Adrenal gland (tissue), 12 donors: ENCODE results near the gene IGHMBP2. TPM values are rescaled to one million over a fixed set of nuclear protein-coding genes. Genes with fewer than 3 reads are reported as not detected.
A peak's percentile ranks its signal among the peaks of the same experiment; 100 is the strongest.

ENCODE experiments used
- DNase-seq, 7 donors: peaks; one replicate each; pipeline ENCODE4 v3.0.0-alpha.2; 2019 to 2020
- H3K27ac ChIP-seq, 5 donors: fragments of 200-600 bp; sonication (generic) in 4 of 5; 1 replicate in 3 of 5; 2 replicates in 2 of 5; pipeline versions ENCODE4 v1.5.1 to v1.8.0; 2016 to 2020; ENCODE audit warnings: mild to moderate bottlenecking in 1 of 5
- H3K27me3 ChIP-seq: fragments of 200-600 bp; 2 replicates; pipeline ENCODE4 v1.8.0; 2021
- H3K36me3 ChIP-seq, 2 donors: fragments of 200-600 bp; replicated peaks in 1 of 2; 1 replicate in 1 of 2; 2 replicates in 1 of 2; pipeline versions ENCODE4 v1.5.1 to v1.8.0; 2018 to 2022
- H3K4me1 ChIP-seq, 2 donors: fragments of 200-600 bp; replicated peaks in 1 of 2; 1 replicate in 1 of 2; 2 replicates in 1 of 2; pipeline versions ENCODE4 v1.5.1 to v1.8.0; 2018 to 2021
- H3K4me3 ChIP-seq, 4 donors: fragments of 200-600 bp; sonication (generic) in 3 of 4; one replicate each; pipeline ENCODE4 v1.5.1; 2016 to 2018
- H3K9me3 ChIP-seq, 3 donors: fragments of 200-600 bp; sonication (generic) in 1 of 3; replicated peaks in 1 of 3; 1 replicate in 2 of 3; 2 replicates in 1 of 3; pipeline versions ENCODE4 v1.5.1 to v1.8.0; 2016 to 2021
- POLR2A ChIP-seq, 2 donors: fragments of 450-650 bp; IDR thresholded peaks; one replicate each; pipeline ENCODE4 v1.6.1; 2017; ENCODE audit warnings: antibody characterized with exemption in 2 of 2, mild to moderate bottlenecking in 2 of 2, moderate library complexity in 1 of 2
- WGBS, 4 donors: extraction: QIAGEN DNeasy Blood & Tissue Kit in 2 of 4; methylation state at CpG; one replicate each; pipeline versions ENCODE4 v1.1.5 to v1.1.7; 2013 to 2017; 5-methylcytosine and 5-hydroxymethylcytosine counted together
- intact Hi-C, 2 donors: fragments of 100-400 bp; cut with DNase I; formaldehyde crosslinking; loops; one replicate each; pipeline versions ENCODE4 v1.14.1 to v1.15.0; 2022 to 2023
- polyA plus RNA-seq, 3 donors: library from polyadenylated mRNA; stranded (reverse); fragments of 200-250 nt in 2 of 3; fragments of 350-450 nt in 1 of 3; fragmentation: Illumina TruSeq in 1 of 3; extraction: RNeasy Lipid Tissue Mini Kit (QIAGEN cat#74804) in 1 of 3; gene quantifications; one replicate each; pipeline ENCODE4 v1.2.3, GENCODE V29; 2013 to 2014
- total RNA-seq, 9 donors: library from RNA; depleted of rRNA in 4 of 9; stranded (reverse); fragments of >200 nt in 4 of 9; fragments of 120-200 nt in 1 of 9; fragmentation: NEBNext Ultra II Directional in 1 of 9; extraction: Animal tissue kit (Norgen Biotek cat#: 25700) in 1 of 9; gene quantifications; one replicate each; pipeline versions ENCODE4 v1.1.0 to v1.2.4, GENCODE V29; 2013 to 2023
- TF ChIP-seq, protein P1 (sequence below), 6 experiments: fragments of 450-650 bp in 4 of 6; fragments of 200-600 bp in 2 of 6; sonication (generic) in 1 of 6; IDR thresholded peaks; 1 replicate in 5 of 6; 2 replicates in 1 of 6; pipeline versions ENCODE4 v1.5.1 to v1.8.0; 2016 to 2021; ENCODE audit warnings: antibody characterized with exemption in 6 of 6, mild to moderate bottlenecking in 2 of 6, moderate library complexity in 1 of 6
- donor health status: healthy with polysubstance abuse.
- donor health status: Bipolar disorder and iron deficiency.
- donor health status: DM: yes; HTN: yes; CAD: no.
- donor health status: DM: no; HTN: no; CAD: no.
- donor health status: DM: no; HTN: no; CAD: no.
- donor health status: DM: yes; HTN: yes; CAD: no.

IGHMBP2 gene
- total and polyA plus RNA-seq, 12 donors = 7.9 to 40.6 (median 16.3) TPM

DNA sequence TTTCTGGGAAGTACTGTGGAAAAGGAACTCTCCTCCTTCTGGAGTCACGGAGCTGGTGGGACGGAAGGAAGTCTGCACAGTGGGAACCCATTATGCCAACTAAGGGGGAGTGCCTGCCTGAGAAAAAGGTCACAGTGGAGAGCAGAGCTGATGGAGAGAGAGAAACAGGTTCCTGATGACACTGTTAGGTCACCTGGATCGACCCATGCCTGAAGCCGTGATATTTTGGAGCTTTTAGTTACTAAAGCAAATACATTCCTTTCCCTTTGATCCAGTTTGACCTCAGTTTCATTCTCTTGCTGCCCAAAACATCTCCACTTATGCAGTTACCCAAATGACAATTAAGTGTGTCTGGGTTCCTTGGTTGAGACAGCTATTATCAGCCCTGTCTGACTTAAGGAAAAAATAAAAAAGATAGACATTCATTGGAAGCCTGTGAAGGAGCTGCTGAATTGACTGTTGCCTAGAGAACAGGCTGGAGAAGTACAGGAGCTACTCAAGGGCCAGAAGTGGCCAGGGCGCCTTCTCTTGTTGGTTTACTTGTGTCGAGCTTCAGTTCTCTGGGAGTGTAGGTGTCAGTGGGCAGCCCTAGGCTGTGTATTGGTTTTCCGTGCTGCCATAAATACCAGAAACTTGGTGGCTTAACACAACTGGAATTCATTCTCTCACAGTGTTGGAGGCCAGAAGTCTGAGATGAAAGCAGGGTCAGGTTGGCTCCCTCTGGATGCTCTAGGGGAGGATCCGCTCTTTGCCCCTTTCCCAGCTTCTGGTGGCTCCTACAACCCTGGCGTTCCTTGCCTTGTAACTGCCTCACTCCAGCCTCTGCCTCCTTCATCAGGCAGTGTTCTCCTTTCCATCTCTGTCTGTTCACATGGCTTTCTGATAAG lies 63.4 kb downstream of the IGHMBP2 start:
- WGBS, 4 donors = 87 to 91% (median 89%) methylated on average over 9 of the region's 9 CpGs
- no peaks in the 10 kb centered on the region for H3K27me3 ChIP-seq
- H3K27ac ChIP-seq = no peak overlapping the region
- no peak overlapping the region for H3K4me3 ChIP-seq
- no peaks in the 10 kb centered on the region for H3K9me3 ChIP-seq
- H3K36me3 ChIP-seq = no peaks in the 10 kb centered on the region
- TF ChIP-seq, protein P1, sequence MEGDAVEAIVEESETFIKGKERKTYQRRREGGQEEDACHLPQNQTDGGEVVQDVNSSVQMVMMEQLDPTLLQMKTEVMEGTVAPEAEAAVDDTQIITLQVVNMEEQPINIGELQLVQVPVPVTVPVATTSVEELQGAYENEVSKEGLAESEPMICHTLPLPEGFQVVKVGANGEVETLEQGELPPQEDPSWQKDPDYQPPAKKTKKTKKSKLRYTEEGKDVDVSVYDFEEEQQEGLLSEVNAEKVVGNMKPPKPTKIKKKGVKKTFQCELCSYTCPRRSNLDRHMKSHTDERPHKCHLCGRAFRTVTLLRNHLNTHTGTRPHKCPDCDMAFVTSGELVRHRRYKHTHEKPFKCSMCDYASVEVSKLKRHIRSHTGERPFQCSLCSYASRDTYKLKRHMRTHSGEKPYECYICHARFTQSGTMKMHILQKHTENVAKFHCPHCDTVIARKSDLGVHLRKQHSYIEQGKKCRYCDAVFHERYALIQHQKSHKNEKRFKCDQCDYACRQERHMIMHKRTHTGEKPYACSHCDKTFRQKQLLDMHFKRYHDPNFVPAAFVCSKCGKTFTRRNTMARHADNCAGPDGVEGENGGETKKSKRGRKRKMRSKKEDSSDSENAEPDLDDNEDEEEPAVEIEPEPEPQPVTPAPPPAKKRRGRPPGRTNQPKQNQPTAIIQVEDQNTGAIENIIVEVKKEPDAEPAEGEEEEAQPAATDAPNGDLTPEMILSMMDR (IDR thresholded peaks at IDR 0.05) = no peak
- no peak for TF ChIP-seq POLR2A (IDR thresholded peaks at IDR 0.05)
- intact Hi-C loops = no loop called here
- DNase-seq = peak in 1 of 7 donors; percentile 1
- H3K4me1 ChIP-seq = no peaks in the 10 kb centered on the region

DNA sequence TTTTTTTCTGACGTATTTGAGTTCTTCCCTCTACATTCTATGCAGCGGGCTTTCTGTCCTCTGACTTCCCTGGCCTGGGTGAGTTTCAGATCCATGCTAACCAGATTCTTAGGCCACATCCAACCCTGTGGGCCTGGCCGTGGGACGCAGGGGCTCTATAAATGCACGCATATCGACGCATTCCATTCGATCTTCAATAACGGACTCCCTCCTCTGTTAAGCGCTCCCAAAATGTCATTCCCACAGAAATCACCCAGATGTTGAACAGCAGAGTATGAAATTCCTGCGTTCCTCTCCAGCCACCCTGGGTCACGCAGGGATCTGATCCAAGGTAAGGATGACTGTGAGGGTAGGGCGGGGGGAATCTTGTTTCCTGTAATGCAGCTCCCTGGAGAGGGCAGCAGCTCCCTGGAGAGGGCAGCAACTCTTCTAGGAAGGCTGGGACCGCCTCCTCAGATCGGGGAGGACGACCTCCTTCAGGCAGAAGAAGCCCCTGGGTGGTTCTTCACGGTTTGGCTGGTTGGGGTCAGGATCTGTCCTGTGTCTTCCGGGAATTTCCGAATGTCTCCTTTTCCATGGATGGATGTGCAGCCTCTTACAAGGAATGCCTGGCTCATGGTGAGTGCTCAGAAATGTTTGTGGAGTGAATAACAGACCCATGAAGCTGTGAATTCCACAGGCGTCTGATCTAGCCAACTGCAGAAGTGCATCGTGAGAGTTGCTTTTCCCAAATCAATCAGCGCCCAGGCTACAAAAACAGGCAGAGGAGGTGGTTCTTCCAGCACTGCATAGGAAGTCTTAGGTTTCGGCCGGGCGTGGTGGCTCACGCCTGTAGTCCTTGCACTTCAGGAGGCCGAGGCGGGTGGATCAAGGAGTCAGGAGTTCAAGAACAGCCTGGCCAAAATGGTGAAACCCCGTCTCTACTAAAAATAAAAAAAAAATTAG lies 64.9 kb downstream of the IGHMBP2 start:
- TF ChIP-seq, protein P1 (IDR thresholded peaks at IDR 0.05) = no peak
- no peak for TF ChIP-seq POLR2A (IDR thresholded peaks at IDR 0.05)
- intact Hi-C loops = no loop called here
- 70 to 79% (median 72%) methylated on average over 26 to 29 of the region's 29 CpGs for WGBS, 4 donors
- Histone ChIP-seq H3K27ac (no peak overlapping the region), H3K36me3 (no peaks in the 10 kb centered on the region), H3K9me3 (no peaks in the 10 kb centered on the region), H3K4me3 (no peak overlapping the region), H3K27me3 (no peaks in the 10 kb centered on the region), H3K4me1 (no peaks in the 10 kb centered on the region)
- DNase-seq = no peak

DNA sequence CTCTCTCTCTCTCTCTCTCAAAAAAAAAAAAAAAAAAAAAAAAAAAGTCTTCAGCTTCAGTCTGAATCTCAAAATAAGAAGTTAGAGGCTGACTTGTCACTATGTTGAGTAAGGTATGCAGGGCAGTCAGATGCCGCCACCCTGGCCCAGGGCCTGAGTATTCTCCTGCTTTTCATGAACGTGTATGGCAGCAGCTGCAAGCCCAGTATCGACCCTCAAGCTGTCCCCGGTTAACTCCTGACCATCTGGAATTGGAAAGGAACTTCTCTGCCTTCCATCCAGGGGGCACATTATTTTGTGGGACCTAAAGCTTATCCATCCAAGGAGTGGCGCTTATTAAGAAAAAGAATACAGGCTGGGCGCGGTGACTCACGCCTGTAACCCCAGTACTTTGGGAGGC lies 65.7 kb downstream of the IGHMBP2 start:
- DNase-seq = no peak
- Histone ChIP-seq H3K4me3 (no peak overlapping the region), H3K27ac (no peak overlapping the region), H3K4me1 (no peaks in the 10 kb centered on the region), H3K9me3 (no peaks in the 10 kb centered on the region), H3K27me3 (no peaks in the 10 kb centered on the region), H3K36me3 (no peaks in the 10 kb centered on the region)
- 58 to 67% (median 61%) methylated on average over 8 of the region's 8 CpGs for WGBS, 4 donors
- TF ChIP-seq POLR2A (IDR thresholded peaks at IDR 0.05) = no peak
- TF ChIP-seq, protein P1 (IDR thresholded peaks at IDR 0.05) = no peak
- intact Hi-C loops = no loop called here
